HCT116 (cell line): ENCODE data around the gene TLE3. TPM values are rescaled to one million over a fixed set of nuclear protein-coding genes. Genes with fewer than 3 reads are reported as not detected.

ENCODE experiments used
- ATAC-seq: fragments of 200-7000 bp; cut with Tn5 transposase; 2 replicates; pipeline ENCODE4 v1.9.1; 2020; ENCODE audit warnings: mild to moderate bottlenecking, moderate library complexity
- BruUV-seq: library from RNA; stranded (reverse); fragments of 400-500 nt; replicated peaks from 2 replicates; lab custom pipeline; 2021; lab: Mats Ljungman, UMichigan
- CTCF ChIA-PET: fragments of 300-600 bp; sonication (Branson Sonifier 250); formaldehyde crosslinking; loops from one replicate; lab custom pipeline; 2021; ENCODE audit warnings: antibody characterized with exemption; lab: Charles Lee
- POLR2A ChIA-PET: fragments of 300-600, 350-600 bp; sonication (Branson Sonifier 250); formaldehyde crosslinking; loops from one replicate; lab custom pipeline; 2021; ENCODE audit warnings: antibody characterized with exemption; lab: Charles Lee
- RAD21 ChIA-PET, 2 experiments: fragments of 300-600 bp; sonication (Branson Sonifier 250); formaldehyde crosslinking; loops; one replicate each; lab custom pipeline; 2023; ENCODE audit warnings: low total read pairs in 2 of 2; ENCODE audit not compliant: uncharacterized antibody in 2 of 2, unreplicated experiment in 2 of 2, low non-redundant PET in 1 of 2; lab: Charles Lee
- DNase-seq: peaks from one replicate; pipeline ENCODE4 v3.0.0-alpha.2; 2010; ENCODE audit warnings: low read depth, low spot score
- H2AFZ ChIP-seq: fragments of 200-600 bp; shearing (Covaris generic), sonication (generic); 2 replicates; pipeline ENCODE4 v1.6.1; 2017; ENCODE audit warnings: low read depth, mixed run types, mixed read lengths, antibody characterized with exemption, low read length; ENCODE audit not compliant: poor library complexity, severe bottlenecking
- H3K27ac ChIP-seq: 2 replicates; pipeline ENCODE4 v1.5.1; 2012; ENCODE audit warnings: low read depth, low read length
- H3K27me3 ChIP-seq: fragments of 200-600 bp; sonication (generic); 2 replicates; pipeline ENCODE4 v1.6.1; 2016; ENCODE audit warnings: mixed run types, low read length, mixed read lengths; ENCODE audit not compliant: insufficient read depth
- H3K36me3 ChIP-seq, 2 experiments: fragments of 200-500 bp in 1 of 2; fragments of 200-600 bp in 1 of 2; sonication (Bioruptor generic) in 1 of 2; sonication (generic) in 1 of 2; 2 replicates each; pipeline versions ENCODE4 v1.5.1 to v1.6.1; 2014 to 2016; ENCODE audit warnings: low read length in 2 of 2, inconsistent platforms in 1 of 2, mixed read lengths in 1 of 2, mixed run types in 1 of 2; ENCODE audit not compliant: insufficient read depth in 2 of 2, control insufficient read depth in 1 of 2
- H3K4me1 ChIP-seq, 2 experiments: fragments of 200-600 bp in 1 of 2; sonication (generic) in 1 of 2; 2 replicates each; pipeline versions ENCODE4 v1.5.1 to v1.6.1; 2012 to 2017; ENCODE audit warnings: low read length in 2 of 2, inconsistent platforms in 1 of 2, mild to moderate bottlenecking in 1 of 2, mixed read lengths in 1 of 2, mixed run types in 1 of 2, moderate library complexity in 1 of 2; ENCODE audit not compliant: insufficient read depth in 2 of 2, control insufficient read depth in 1 of 2
- H3K4me2 ChIP-seq: fragments of 200-600 bp; sonication (generic); 2 replicates; pipeline ENCODE4 v1.6.1; 2017; ENCODE audit warnings: mixed run types, low read length, mixed read lengths
- H3K4me3 ChIP-seq, 2 experiments: fragments of 200-600 bp in 1 of 2; sonication (generic) in 1 of 2; replicated peaks in 1 of 2; 2 replicates each; pipeline ENCODE4 v1.5.1; 2011 to 2016; ENCODE audit warnings: low read length in 2 of 2, control low read depth in 1 of 2, low read depth in 1 of 2, mild to moderate bottlenecking in 1 of 2, mixed read lengths in 1 of 2, mixed run types in 1 of 2
- H3K79me2 ChIP-seq: fragments of 200-600 bp; sonication (generic); 2 replicates; pipeline ENCODE4 v1.6.1; 2017; ENCODE audit warnings: mild to moderate bottlenecking, mixed run types, low read length, moderate library complexity, mixed read lengths; ENCODE audit not compliant: insufficient read depth
- H3K9ac ChIP-seq: fragments of 200-600 bp; sonication (generic); 2 replicates; pipeline ENCODE4 v1.6.1; 2016; ENCODE audit warnings: low read length, mixed read lengths
- H3K9me2 ChIP-seq: fragments of 200-600 bp; sonication (generic), shearing (Covaris generic); 2 replicates; pipeline ENCODE4 v1.6.1; 2017; ENCODE audit warnings: mixed run types, mild to moderate bottlenecking, moderate library complexity; ENCODE audit not compliant: insufficient read depth
- H3K9me3 ChIP-seq, 2 experiments: fragments of 200-500 bp in 1 of 2; fragments of 200-600 bp in 1 of 2; sonication (Bioruptor generic) in 1 of 2; sonication (generic) in 1 of 2; 2 replicates each; pipeline ENCODE4 v1.6.1; 2014 to 2017; ENCODE audit warnings: low read length in 2 of 2, mixed read lengths in 2 of 2, inconsistent platforms in 1 of 2, low read depth in 1 of 2, mild to moderate bottlenecking in 1 of 2, mixed run types in 1 of 2, moderate library complexity in 1 of 2; ENCODE audit not compliant: control insufficient read depth in 1 of 2, insufficient read depth in 1 of 2
- H4K20me1 ChIP-seq: fragments of 200-600 bp; sonication (generic), shearing (Covaris generic); 2 replicates; pipeline ENCODE4 v1.6.1; 2017; ENCODE audit warnings: mixed run types, mild to moderate bottlenecking, moderate library complexity; ENCODE audit not compliant: insufficient read depth
- ATF3 ChIP-seq: IDR thresholded peaks from 2 replicates; pipeline ENCODE4 v1.6.1; 2012
- CEBPB ChIP-seq: IDR thresholded peaks from 2 replicates; pipeline ENCODE4 v1.6.1; 2012; ENCODE audit warnings: low read depth
- CTCF ChIP-seq, 3 experiments: fragments of 200-600 bp in 1 of 3; sonication (generic) in 1 of 3; IDR thresholded peaks in 2 of 3; conservative IDR thresholded peaks in 1 of 3; 2 replicates each; pipeline ENCODE4 v1.5.1; 2012 to 2017; ENCODE audit warnings: low read depth in 2 of 3, low read length in 2 of 3, antibody characterized with exemption in 1 of 3, borderline replicate concordance in 1 of 3, control low read depth in 1 of 3, mild to moderate bottlenecking in 1 of 3, mixed read lengths in 1 of 3, mixed run types in 1 of 3, moderate library complexity in 1 of 3; ENCODE audit not compliant: insufficient read depth in 1 of 3
- ELF1 ChIP-seq: IDR thresholded peaks from 2 replicates; pipeline ENCODE4 v1.6.1; 2012; ENCODE audit warnings: low read depth, borderline replicate concordance
- EZH2 ChIP-seq: fragments of 200-600 bp; sonication (generic); IDR thresholded peaks from 2 replicates; pipeline ENCODE4 v1.6.1; 2017; ENCODE audit warnings: antibody characterized with exemption, mixed run types
- EZH2phosphoT487 ChIP-seq: fragments of 200-600 bp; IDR thresholded peaks from 2 replicates; pipeline ENCODE4 v1.6.1; 2018; ENCODE audit warnings: antibody characterized with exemption, borderline replicate concordance
- FOSL1 ChIP-seq: IDR thresholded peaks from 2 replicates; pipeline ENCODE4 v1.6.1; 2012; ENCODE audit warnings: low read depth
- JUND ChIP-seq: IDR thresholded peaks from 2 replicates; pipeline ENCODE4 v1.6.1; 2012
- RAD21 ChIP-seq: IDR thresholded peaks from 2 replicates; pipeline ENCODE4 v1.6.1; 2012; ENCODE audit warnings: low read depth, mild to moderate bottlenecking
- REST ChIP-seq: IDR thresholded peaks from 2 replicates; pipeline ENCODE4 v1.6.1; 2012; ENCODE audit warnings: low read depth
- SRF ChIP-seq: IDR thresholded peaks from 2 replicates; pipeline ENCODE4 v1.6.1; 2012; ENCODE audit warnings: low read depth
- ZBTB33 ChIP-seq: IDR thresholded peaks from 2 replicates; pipeline ENCODE4 v1.6.1; 2011; ENCODE audit warnings: mild to moderate bottlenecking, low read length, moderate library complexity; ENCODE audit not compliant: insufficient replicate concordance; ENCODE audit errors: extremely low read depth
- ZFX ChIP-seq: fragments of 450-650 bp; IDR thresholded peaks from 2 replicates; pipeline ENCODE4 v1.6.1; 2017
- ZNF274 ChIP-seq: fragments of 200-500 bp; sonication (Bioruptor generic); IDR thresholded peaks from 2 replicates; pipeline ENCODE4 v1.6.1; 2014; ENCODE audit warnings: mild to moderate bottlenecking, low read depth, low read length, inconsistent platforms
- intact Hi-C: fragments of 100-400 bp; cut with micrococcal nuclease; formaldehyde crosslinking; loops from 2 replicates; pipeline ENCODE4 v1.10.0; 2022
- total RNA-seq: library from RNA; stranded (reverse); gene quantifications from one replicate; pipeline ENCODE4 v1.2.1, GENCODE V29; 2021; ENCODE audit not compliant: unreplicated experiment

The TLE3 gene
- total RNA-seq, 1 experiment from 2014 or later: 53.9 TPM

GRCh38 chr15:70058642-70059360 is 38.9 kb downstream of the TLE3 start:
- TF ChIP-seq EZH2phosphoT487 (no peak), ZBTB33 (no peak), SRF (no peak), ELF1 (no peak), ATF3 (no peak), EZH2 (no peak), ZFX (no peak), REST (no peak), CTCF (IDR thresholded peaks at IDR 0.05 in 2 of 3, conservative IDR thresholded peaks at IDR 0.05 in 1 of 3; ENCODE audit: borderline replicate concordance in 1 of 3, insufficient read depth in 1 of 3, low read depth in 2 of 3, low read length in 2 of 3) (no peak), ZNF274 (no peak), FOSL1 (no peak), CEBPB (no peak), RAD21 (no peak), JUND (no peak)
- intact Hi-C loops: no loop called here
- H4K20me1 ChIP-seq: no peaks in the 10 kb centered on the region
- H3K9me3 ChIP-seq: no peaks in the 10 kb centered on the region
- H2AFZ ChIP-seq: no peak overlapping the region
- H3K9me2 ChIP-seq: no peaks in the 10 kb centered on the region
- no peak overlapping the region for H3K4me2 ChIP-seq
- H3K27me3 ChIP-seq: no peaks in the 10 kb centered on the region
- no peak overlapping the region for H3K27ac ChIP-seq
- no TSS peak for BruUV-seq
- RAD21 ChIA-PET: no interaction called here
- no peak overlapping the region for H3K4me3 ChIP-seq
- no peak for DNase-seq
- no peak overlapping the region for H3K9ac ChIP-seq
- CTCF ChIA-PET: no interaction called here
- no peaks in the 10 kb centered on the region for H3K79me2 ChIP-seq
- H3K36me3 ChIP-seq: peaks cover 24 to 39% of the 10 kb centered on the region in 2 experiments; a peak in 3 of 4 replicates
- POLR2A ChIA-PET: no interaction called here
- no peaks in the 10 kb centered on the region for H3K4me1 ChIP-seq
- ATAC-seq: no peak
